Measurements from ENCODE around the gene SH3GL3.

Gene SH3GL3

DNA sequence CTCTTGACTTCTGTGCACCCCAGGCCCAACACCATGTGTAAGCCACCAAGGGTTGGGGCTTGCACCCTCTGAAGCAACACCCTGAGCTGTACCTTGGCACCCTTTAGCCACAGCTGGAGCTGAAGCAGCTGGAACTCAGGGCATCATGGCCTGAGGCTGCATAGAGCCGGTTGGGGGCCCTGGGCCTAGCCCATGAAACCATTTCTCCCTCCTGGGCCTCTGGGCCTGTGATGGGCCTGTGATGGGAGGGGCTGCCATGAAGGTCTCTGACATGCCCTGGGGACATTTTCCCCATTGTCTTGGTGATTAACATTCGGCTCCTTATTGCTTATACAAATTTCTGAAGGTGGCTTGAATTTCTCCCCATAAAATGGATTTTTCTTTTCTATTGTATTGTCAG lies 184.4 kb downstream of the SH3GL3 start:
- no peak for FAIRE-seq

DNA sequence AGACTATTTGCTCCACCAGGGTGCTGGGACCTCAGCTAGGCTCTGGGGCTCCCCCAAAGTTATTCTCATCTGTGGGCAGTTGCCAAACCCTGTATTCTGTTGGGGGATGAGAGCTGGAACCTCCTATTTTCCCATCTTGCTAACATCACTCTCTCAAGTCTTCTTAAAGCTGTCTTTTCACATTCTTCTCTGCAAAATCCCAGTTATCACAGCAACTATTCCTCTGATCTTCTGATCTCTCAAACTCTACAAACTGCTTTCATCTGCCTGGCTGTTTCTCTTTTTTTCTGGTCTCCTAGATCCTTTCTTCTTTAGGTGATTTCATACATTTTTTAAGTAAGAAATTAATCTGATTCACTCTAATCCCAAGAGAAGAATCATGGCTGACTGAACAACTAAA lies 196.1 kb downstream of the SH3GL3 start:
- FAIRE-seq, result no peak

DNA sequence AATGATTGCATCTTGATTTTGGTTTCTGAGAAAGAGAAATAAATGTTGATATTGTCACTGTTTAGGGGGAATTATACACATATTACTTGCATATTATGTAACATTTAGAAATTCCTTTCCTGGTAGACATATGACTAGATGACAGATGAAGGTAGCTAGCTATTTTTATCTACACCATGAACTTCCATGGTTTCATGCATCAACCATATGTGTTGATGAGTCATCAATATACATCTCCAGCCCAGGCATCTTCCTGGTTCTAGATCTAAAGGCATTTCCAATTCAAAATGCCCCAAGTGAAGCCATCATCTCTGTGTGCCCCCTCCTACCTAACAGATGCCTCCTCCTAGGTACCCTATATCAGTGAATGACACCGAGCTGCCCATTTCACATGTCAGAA lies 197.3 kb downstream of the SH3GL3 start:
- no peak for FAIRE-seq

DNA sequence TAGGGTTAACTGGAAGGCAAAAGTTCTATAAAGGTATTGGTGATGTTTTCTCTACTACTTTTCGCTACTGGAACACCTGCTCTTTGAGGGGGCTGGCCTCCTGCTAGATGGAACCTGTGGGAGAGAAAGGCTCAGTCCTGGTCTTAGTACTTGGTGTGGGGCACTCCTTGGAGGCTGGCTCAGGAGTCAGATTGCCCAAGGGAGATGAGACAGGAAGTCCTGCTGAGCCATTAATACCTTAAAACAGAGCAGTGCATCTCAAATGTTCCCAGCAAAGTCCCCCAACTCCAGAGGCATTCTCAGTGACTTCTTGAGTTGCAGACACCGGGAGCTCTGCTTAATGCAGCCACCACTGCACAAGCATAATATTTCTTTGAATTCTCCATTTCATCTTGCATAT lies 203.7 kb downstream of the SH3GL3 start:
- FAIRE-seq, result no peak

DNA sequence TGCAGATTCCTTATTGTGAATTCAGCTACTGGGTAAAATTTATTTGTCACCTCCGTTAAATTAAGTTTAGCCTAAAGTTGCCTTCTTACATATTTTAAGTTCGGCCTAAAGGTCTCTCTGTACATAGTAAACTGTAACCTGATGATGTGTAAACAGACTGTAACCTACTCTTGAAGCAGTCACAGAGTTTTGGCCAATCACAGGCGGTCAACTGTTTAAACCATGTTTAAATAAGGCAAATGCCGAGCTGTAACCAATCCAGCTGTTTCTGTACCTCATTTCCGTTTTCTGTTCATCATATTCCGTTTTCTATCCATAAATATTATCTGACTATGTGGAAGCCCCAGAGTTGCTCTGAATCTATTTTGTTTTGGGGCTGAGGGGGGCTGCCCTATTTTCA lies 204.4 kb downstream of the SH3GL3 start:
- FAIRE-seq, result no peak

DNA sequence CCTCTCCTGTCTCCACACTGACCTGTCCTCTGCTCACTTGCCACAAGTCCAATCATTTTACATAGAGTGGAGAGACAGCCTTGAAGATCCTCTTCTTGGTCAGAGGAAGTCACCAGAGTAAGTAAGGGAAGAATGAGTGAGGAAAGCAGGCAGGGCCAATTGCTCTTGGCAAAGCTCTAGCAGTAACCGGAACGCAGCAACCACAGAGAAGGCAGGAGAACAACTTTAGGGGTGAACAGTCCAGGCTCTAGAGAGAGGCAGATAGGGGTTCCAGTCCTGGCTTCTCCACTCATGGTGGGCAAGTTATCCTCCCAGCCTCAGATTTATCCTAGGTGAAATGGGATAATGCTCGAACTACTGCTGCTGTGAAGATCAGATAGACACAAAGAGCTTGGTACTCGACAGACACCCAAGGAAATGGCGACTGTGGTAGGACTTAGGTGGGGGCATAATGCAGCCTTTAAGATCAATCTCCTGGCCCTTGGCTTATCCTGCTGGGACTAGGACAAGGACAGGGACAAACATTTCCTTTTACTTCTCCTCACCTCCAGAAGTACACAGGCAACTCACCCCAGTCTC lies 205.6 kb downstream of the SH3GL3 start:
- no peak for FAIRE-seq

DNA sequence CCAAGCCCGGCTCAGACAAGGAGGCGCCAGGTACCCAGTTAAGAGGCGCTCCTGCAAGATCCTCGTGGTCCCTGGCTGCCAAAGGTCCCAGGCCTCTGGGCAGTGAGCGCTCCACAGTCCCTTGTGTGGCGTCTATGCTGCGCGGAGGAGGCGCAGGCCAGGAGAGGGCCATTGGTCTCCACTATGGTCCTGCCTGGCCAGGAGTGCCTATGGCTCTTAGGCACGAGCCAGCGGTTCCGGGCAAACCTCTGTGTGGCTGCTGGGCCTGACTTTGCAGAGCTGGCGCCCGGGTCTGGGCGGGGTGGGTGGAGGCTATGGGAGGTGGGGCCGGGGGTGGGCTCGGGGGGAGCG lies 206.1 kb downstream of the SH3GL3 start:
- no peak for FAIRE-seq

DNA sequence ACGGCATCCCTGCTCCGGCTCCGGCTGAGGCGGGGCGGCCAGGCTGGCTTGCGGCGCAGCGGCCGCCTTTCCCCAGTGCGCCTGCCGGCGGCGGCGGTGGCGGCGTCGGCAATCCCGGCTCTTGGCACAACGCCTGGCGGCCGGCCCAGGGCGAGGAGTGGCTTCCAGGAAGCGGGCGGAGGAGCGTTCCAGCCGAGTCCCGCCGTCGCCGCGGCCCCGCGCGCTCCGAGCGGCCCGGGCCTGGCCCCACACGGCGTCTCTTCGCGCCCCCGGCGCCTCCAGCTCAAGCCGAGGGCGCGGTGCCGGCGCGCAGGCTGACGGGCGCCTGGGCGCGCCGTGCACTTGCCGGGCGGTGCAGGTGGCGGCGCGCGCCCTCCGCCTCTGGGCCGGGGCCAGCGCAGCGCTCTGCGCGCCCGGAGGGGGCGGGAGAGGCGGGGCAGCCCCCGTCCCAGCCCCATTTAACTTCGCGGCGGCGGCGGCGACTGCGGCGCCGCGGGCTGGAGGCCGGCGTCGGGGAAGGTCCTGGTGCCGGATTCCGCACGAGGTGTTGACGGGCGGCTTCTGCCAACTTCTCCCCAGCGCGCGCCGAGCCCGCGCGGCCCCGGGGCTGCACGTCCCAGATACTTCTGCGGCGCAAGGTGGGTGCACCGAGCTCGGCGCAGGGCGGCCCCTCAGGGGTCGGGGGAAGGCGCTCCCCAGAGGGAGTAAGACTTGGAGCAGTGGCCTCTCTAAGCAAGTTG lies 206.7 kb downstream of the SH3GL3 start, which contains the start of gene ADAMTSL3:
TSS of gene ADAMTSL3 (plus strand) at position 485 of the 740 bp plus-strand sequence. CDS start 1,639 bp downstream, outside the sequence.
- FAIRE-seq, result no peak

DNA sequence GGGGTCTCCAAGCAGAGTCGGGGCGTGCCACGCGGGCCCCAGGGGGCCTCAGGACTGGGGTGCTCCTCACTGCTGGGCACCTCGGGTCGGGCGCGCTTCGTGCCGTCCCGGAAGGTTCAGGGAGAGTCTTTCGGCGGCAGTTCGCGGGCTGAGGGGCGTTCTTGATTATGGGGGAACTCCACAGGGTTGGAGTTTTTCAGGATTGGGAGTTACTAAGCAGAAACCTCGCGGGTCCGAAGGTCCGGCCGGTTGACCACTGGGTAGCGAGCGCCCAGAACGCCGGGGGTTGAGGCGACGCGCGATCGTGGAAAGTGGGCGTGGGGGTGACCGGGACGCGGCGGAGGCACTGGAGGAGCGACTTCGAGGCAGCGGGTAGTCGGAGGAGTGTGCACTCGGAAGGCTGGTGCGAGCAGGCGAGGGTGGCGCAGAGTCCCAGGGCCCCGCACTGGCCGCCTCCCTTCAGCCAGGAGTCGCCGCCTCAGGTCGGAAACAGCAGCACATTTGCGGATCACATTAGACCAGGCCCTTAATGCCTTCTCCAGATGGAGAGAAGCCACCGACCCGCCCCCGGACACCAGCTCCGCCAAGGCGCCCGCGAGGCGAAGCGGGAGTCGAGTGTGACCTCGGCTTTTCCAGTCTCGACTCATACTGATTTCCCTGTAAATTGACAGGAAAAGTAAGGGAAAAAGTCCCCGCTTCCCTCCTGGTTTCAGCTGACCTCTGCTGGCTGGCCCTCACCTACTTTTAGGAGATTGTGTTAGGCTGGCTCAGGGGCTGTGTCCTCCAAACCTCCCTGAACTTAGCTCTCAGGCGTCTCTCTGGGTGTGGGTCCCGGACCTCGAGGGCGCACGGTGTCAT lies 207.5 kb downstream of the SH3GL3 start:
- FAIRE-seq, result no peak

DNA sequence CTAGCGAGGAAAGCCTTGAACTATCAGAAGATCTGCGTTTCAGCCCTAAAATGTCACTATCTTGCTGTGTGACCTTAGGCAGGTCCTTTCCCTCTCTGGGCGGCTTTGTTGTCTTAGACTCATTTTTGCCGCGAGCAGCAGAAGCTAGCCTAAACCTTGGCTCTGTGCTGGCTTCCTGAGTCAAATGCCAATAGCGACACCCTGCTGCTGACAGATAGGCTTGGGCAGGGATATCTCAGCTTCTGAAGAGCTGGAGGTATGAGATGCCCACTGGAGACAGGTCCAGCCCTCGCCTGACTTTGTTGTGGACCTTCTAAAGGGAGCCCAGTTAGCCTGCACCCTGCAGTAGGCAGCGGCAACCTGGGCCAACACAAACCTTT lies 208.1 kb downstream of the SH3GL3 start:
- FAIRE-seq, result no peak

DNA sequence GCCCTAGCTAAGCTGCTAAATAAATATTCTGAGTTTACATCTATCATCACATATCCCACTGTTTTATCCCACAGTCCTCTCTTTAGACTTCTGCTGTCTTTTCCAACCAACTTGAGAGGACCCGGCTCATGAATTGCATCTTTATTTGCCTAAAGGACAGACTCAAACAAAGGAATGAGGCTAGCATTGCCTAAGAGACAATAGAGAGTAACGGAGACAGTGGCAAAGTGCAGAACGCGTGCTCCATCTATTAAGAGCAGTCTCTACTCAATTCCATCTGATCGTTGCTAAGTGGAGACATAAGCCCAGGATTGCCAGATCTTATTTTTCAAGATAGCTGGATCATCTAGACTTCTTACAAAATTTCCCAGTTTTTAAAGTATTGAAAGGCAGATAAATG lies 209.1 kb downstream of the SH3GL3 start:
- FAIRE-seq, result no peak

DNA sequence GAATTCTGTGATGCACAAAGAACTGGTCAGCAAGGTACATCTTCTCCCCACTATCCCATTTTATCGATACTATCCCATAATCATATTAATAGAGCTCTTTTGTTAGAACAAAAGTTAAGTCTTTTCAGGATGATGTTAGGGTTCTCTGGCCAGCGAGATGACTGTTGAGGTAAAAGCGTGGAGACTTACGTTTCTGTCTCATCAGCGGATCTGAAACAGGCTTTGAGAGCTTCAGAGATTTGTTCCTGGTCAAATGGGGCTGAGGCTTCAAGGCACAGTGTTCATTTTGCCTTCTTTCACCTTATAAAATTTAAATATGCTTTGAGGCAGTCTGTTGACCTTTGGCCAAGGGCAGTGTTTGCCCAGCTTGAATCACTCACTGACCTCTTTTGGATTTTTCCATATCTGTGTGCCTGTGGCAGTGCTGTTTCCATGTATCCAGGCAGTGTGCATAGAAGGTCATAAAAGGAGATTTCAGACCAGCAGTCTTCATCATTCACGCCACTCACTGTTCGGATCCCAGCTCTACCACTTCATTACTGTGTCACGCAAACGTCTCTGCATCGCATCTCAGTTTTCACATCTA lies 209.9 kb downstream of the SH3GL3 start:
- FAIRE-seq, result no peak

DNA sequence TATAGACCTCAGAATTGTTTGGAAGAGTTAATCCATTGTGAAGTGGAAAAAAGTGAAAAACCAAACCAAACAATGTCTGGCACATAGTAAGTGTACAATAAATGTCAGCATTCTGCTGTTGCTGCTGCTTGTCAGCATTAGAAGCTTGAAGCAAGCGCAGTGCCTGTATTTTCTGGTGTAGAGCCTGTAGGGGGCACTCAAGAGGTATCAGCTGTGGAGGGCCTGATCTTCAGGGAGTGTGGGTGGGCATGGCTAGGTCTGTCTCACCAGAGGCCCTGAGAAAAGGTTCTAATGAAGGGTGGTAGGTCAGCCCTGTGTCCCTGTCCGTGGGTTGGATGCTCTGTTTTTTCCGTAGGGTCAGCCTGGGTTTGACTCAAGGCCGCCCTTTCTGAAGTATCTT lies 210.4 kb downstream of the SH3GL3 start:
- no peak for FAIRE-seq

DNA sequence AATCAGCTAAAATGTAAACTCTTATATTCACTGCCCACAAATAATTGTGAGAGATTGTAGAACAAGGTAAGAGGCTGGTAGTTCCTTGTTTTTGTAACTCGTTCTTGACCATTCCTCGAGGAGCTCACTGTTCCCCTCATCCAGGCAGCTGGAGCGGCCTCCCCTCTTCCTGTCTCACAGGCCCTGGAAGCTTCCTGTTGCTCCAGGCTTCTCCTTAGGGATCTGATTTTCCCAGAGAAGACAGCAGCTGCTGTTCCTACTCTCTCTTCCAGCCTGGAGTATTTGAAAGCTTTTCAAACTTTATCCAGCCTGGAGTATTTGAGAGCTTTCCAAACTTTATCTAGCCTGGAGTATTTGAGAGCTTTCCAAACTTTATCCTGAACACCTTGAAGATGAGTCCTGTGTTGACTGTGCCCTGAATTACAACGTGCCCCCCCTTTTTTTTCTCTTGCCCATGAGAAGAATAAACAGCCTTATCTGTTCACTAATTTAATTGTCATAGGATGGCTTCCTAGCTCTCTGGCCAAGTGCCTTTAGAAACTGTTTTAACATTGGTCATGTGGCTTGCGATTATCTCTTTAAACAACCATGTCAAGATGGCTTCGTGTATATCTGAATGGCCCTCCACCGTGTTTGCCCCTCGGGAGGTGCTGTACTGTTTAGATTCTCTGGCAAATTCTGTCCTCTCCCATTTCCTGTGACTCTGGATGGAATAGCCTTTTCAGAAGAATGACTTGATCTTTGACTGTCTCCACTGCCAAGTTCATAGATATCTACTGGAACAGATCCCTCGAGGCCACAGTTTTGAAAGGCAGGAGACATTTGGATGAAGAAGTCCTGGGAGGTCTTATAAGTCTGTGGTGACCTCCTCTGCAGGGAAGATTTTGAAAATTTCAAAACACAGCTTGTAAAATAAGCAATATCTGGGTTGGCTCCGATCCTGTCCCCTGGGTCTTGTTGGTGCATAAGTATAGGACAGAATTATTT lies 211.6 kb downstream of the SH3GL3 start:
- FAIRE-seq, result no peak

DNA sequence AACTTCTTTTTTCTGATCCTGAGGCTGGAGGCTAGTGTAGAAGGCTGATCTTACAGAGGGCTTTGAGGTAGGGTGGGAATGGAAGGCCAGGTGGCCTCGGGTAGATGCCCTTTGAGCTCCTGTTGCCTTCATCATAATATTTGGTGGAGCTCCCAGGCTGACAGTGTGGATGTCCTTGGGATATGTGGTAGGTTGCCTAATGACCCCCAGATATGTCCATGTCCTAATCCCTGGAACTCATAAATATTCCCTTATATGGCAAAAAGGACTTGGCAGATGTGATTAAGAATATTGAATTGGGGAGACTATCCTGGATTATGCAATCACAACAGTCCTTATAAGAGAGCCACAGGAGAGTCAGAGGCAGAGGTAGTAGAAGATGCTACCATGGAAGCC lies 212.3 kb downstream of the SH3GL3 start:
- FAIRE-seq, result no peak

DNA sequence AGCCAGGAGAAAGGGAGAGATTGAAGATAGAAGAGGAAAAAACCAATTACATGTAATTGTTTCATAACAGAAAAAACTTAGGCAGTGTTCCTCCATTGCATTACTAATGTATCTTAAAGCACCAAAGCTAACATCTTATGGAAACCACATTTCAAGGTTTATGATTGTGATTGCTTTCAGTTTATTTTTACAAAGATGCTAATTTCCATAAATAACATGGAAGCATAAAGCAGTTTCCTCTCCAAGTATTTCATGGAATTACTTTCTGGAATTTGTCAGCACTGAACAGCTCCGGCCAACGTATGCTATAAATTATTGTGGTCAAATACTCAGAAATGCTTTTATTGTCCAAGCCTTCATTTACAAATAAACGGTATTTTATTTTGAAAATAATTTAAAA lies 218.3 kb downstream of the SH3GL3 start:
- FAIRE-seq, result no peak

Measured in colon (tissue), 2 donors.